Hippocampal formation (tissue), 2 donors: ENCODE data around the gene GDPD5.

Source experiments
- DNase-seq, 2 donors: peaks; one replicate each; lab custom pipeline; 2025; lab: John Stamatoyannopoulos, UW

GDPD5 gene

GRCh38 chr11:75473684-75474083 is 52.1 kb downstream of the GDPD5 start:
- no peak for DNase-seq

- no peak for DNase-seq
Measured at GRCh38 chr11:75472081-75472732, 53.5 kb downstream of the GDPD5 start.

- DNase-seq: no peak
Measured at GRCh38 chr11:75471176-75471973, 54.4 kb downstream of the GDPD5 start.

GRCh38 chr11:75470476-75471080 is 55.2 kb downstream of the GDPD5 start:
- no peak for DNase-seq

GRCh38 chr11:75469785-75470405 is 55.8 kb downstream of the GDPD5 start:
- DNase-seq: no peak

- DNase-seq: no peak
Measured at GRCh38 chr11:75468534-75469340, 57.0 kb downstream of the GDPD5 start.

- no peak for DNase-seq
Measured at GRCh38 chr11:75467881-75468280, 57.9 kb downstream of the GDPD5 start.

GRCh38 chr11:75467311-75467710 is 58.4 kb downstream of the GDPD5 start:
- no peak for DNase-seq

- DNase-seq: no peak
Measured at GRCh38 chr11:75465701-75466531, 59.8 kb downstream of the GDPD5 start.

GRCh38 chr11:75463106-75463774 is 62.5 kb downstream of the GDPD5 start:
- DNase-seq: no peak

- DNase-seq: no peak
Measured at GRCh38 chr11:75462117-75462653, 63.6 kb downstream of the GDPD5 start.

- no peak for DNase-seq
Measured at GRCh38 chr11:75461151-75461550, 64.6 kb downstream of the GDPD5 start.

- DNase-seq: no peak
Measured at GRCh38 chr11:75456596-75457183, 69.1 kb downstream of the GDPD5 start.

- no peak for DNase-seq
Measured at GRCh38 chr11:75454987-75455386, 70.8 kb downstream of the GDPD5 start.

- no peak for DNase-seq
Measured at GRCh38 chr11:75453916-75454655, 71.7 kb downstream of the GDPD5 start.

- no peak for DNase-seq
Measured at GRCh38 chr11:75450826-75451821, 74.6 kb downstream of the GDPD5 start.

- DNase-seq: no peak
Measured at GRCh38 chr11:75450236-75450635, 75.5 kb downstream of the GDPD5 start.

GRCh38 chr11:75449776-75450175 is 76.0 kb downstream of the GDPD5 start:
- DNase-seq: no peak
